ENCODE data around the gene STKLD1.

The STKLD1 gene

DNA sequence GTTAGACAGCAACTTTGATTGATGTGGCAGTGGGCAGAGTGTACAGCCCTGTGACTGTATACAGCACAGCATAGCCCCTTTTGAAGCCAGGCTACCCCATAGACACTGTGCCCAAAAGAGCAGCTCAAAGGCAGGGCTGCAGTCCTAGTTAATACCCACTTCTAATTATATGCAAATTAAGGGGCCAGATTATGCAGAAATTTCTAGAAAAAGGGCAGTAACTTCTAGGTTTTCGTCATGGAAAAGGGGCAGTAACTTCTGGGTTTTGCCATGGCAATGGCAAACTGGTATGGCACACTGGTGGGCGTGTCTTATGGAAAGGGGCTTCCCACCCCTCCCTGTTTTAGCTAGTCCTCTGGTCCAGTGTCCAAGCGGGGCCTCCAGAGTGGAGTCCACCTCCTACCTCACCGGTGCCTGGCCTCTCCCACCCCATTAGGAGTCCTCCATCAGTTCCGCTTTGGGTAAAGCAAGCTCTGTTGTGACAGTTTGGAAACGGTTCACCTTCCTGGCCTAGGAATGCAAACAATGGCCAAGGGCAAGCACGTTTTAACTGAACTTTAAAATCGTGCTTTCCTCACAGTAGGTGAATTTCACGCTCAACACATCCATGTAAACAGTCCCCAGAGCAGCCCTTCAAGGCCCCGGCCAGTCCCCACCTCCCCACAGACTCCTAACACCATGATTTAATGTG is 51.6 kb downstream of the STKLD1 start:
- no peak overlapping the region for H3K27ac ChIP-seq
- DNase-seq: no peak
- no peaks in the 10 kb centered on the region for H3K36me3 ChIP-seq (replicated peaks)
- TF ChIP-seq, protein P1, sequence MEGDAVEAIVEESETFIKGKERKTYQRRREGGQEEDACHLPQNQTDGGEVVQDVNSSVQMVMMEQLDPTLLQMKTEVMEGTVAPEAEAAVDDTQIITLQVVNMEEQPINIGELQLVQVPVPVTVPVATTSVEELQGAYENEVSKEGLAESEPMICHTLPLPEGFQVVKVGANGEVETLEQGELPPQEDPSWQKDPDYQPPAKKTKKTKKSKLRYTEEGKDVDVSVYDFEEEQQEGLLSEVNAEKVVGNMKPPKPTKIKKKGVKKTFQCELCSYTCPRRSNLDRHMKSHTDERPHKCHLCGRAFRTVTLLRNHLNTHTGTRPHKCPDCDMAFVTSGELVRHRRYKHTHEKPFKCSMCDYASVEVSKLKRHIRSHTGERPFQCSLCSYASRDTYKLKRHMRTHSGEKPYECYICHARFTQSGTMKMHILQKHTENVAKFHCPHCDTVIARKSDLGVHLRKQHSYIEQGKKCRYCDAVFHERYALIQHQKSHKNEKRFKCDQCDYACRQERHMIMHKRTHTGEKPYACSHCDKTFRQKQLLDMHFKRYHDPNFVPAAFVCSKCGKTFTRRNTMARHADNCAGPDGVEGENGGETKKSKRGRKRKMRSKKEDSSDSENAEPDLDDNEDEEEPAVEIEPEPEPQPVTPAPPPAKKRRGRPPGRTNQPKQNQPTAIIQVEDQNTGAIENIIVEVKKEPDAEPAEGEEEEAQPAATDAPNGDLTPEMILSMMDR (IDR thresholded peaks at IDR 0.05; ENCODE audit: low read depth, low read length, missing control alignments): no peak
- in situ Hi-C loops (cut with HindIII; ENCODE audit: low pct_ligation_motif_present, low sequenced_read_pairs): no loop called here
- no peak overlapping the region for H3K4me3 ChIP-seq (ENCODE audit: low read depth, low read length)
- peaks cover 11% of the 10 kb centered on the region for H3K27me3 ChIP-seq (replicated peaks)

DNA sequence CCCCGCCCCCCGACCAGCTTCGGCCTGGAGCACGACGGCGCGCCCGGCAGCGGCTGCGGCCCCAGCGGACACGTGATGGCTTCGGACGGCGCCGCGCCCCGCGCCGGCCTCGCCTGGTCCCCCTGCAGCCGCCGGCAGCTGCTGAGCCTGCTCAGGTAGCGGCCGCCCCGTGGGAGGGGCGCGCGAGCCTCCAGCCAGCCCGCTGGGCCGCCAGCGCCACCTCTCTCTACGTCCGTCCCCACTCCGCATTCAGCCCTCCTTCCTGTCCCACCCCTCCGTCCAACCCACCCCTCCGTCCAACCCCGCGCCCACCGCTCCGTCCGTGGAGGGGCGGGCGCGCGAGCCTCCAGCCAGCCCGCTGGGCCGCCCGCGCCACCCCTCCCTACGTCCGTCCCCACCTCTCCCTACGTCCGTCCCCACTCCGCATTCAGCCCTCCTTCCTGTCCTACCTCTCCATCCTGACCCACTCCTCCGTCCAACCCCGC is 52.5 kb downstream of the STKLD1 start:
- TF ChIP-seq, protein P1 (IDR thresholded peaks at IDR 0.05; ENCODE audit: low read depth, low read length, missing control alignments): no peak
- H3K27me3 ChIP-seq (replicated peaks): peaks cover 11% of the 10 kb centered on the region
- in situ Hi-C loops (cut with HindIII; ENCODE audit: low pct_ligation_motif_present, low sequenced_read_pairs): no loop called here

DNA sequence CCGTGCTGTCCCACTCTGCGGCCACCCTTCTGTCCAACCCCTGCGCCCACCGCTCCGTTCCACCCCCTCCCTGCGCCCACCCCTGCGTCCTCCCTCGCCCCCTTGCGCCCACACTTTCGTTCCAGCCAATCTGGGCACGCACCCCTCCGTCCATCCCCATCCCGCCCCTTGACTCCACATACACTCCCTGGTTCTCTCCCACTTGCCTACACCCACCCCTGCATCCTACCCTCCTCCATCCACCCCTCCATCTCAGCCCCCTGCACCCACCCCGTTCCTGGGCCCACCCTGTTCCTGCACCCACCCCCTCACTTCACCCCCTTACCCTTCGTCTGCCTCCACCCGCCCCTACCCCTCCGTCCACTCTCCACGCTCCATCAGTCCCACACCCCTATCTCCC is 53.0 kb downstream of the STKLD1 start:
- Histone ChIP-seq H3K27ac (no peak overlapping the region), H3K4me3 (ENCODE audit: low read depth, low read length) (no peak overlapping the region), H3K27me3 (replicated peaks) (peaks cover 11% of the 10 kb centered on the region), H3K36me3 (replicated peaks) (no peaks in the 10 kb centered on the region)
- no peak for DNase-seq
- TF ChIP-seq, protein P1 (IDR thresholded peaks at IDR 0.05; ENCODE audit: low read depth, low read length, missing control alignments): no peak
- in situ Hi-C loops (cut with HindIII; ENCODE audit: low pct_ligation_motif_present, low sequenced_read_pairs): no loop called here

More for the DNA sequence above, 52.5 kb downstream of the STKLD1 start:
- no peak overlapping the region for H3K27ac ChIP-seq
- H3K4me3 ChIP-seq (ENCODE audit: low read depth, low read length): no peak overlapping the region
- no peaks in the 10 kb centered on the region for H3K36me3 ChIP-seq (replicated peaks)
- no peak for DNase-seq

DNA sequence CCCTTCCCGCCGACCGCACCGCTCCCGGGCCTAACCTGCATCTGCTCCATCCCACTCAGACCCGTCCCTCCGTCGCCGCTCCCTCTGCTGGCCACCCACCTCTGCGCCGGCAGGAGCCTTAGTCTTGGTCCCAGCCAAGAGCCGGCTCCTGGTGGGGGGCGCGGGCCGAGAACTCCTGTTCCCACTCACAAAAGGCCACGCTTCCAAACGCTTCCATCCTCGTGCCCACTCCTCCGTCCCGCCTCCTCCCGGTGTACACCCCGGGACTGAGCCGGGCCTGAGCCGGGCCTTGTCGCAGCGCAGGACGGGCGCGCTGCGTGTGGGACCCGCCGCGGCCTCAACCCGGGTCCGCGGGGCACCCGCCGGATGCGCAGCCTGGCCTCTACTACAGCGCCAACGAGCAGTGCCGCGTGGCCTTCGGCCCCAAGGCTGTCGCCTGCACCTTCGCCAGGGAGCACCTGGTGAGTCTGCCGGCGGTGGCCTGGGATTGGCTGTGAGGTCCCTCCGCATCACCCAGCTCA is 53.5 kb downstream of the STKLD1 start:
- TF ChIP-seq, protein P1 (IDR thresholded peaks at IDR 0.05; ENCODE audit: low read depth, low read length, missing control alignments): peak; percentile 77
- no peaks in the 10 kb centered on the region for H3K36me3 ChIP-seq (replicated peaks)
- peak; percentile 10 for DNase-seq
- H3K27ac ChIP-seq: no peak overlapping the region
- no peak overlapping the region for H3K4me3 ChIP-seq (ENCODE audit: low read depth, low read length)
- in situ Hi-C loops (cut with HindIII; ENCODE audit: low pct_ligation_motif_present, low sequenced_read_pairs): no loop called here
- peaks cover 11% of the 10 kb centered on the region for H3K27me3 ChIP-seq (replicated peaks)

DNA sequence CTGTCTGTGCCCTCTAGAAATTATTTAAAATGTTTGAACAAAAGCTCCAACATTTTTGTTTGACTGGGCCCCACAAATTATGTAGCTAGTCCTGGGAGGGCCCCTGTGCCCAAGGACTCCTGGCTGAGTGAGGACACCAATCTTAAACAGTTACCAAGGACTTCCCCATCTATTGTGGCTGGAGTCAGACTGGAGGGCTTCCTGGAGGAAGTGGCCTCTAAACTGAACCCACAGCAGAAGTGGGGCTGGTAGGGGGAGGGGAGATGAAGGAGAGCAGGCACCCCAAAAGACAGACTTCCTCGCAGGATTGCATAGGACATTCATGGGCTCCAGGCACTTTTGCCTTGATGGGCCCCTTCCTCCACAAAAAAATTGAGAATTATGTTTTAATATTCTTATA is 54.1 kb downstream of the STKLD1 start:
- peaks cover 11% of the 10 kb centered on the region for H3K27me3 ChIP-seq (replicated peaks)
- DNase-seq: no peak

More for the DNA sequence above, 54.1 kb downstream of the STKLD1 start:
- Histone ChIP-seq H3K4me3 (ENCODE audit: low read depth, low read length) (no peak overlapping the region), H3K27ac (no peak overlapping the region), H3K36me3 (replicated peaks) (no peaks in the 10 kb centered on the region)
- TF ChIP-seq, protein P1 (IDR thresholded peaks at IDR 0.05; ENCODE audit: low read depth, low read length, missing control alignments): no peak
- in situ Hi-C loops (cut with HindIII; ENCODE audit: low pct_ligation_motif_present, low sequenced_read_pairs): no loop called here

All from brain microvascular endothelial cell (primary cell).